Measurements from ENCODE around the gene HNRNPA1L2. TPM values are rescaled to one million over a fixed set of nuclear protein-coding genes. Genes with fewer than 3 reads are reported as not detected.

HNRNPA1L2 gene
- total RNA-seq, 1 experiment from 2014 or later, result 8.5 TPM

GRCh38 chr13:52599848-52600603, 42.2 kb upstream of the HNRNPA1L2 start:
- ATAC-seq (peak; percentile 96), DNase-seq (ENCODE audit: low spot score) (peak; percentile 69)
- Mint-ChIP-seq H3K27ac (no peak overlapping the region), H3K4me3 (peak overlapping the region; percentile 71), H3K27me3 (ENCODE audit: low read depth) (no peaks in the 10 kb centered on the region; the same call in 1 of the 2 replicates), H3K9me3 (no peaks in the 10 kb centered on the region), H3K4me1 (peaks cover 15% of the 10 kb centered on the region), H3K36me3 (no peaks in the 10 kb centered on the region)
- POLR2A ChIA-PET, result interaction anchor here (2.0 kb wide), 1 partner anchor 53 kb away, joined by 9 read pairs; the partner anchor contains the start of gene SUGT1
- CTCF ChIA-PET, result interaction anchor here (0.8 to 1.9 kb wide), 5 partner anchors 9 to 246 kb away, joined by 3 to 7 read pairs (median 5); partner anchors contain the start of gene SUGT1
- TF ChIP-seq, protein P1, sequence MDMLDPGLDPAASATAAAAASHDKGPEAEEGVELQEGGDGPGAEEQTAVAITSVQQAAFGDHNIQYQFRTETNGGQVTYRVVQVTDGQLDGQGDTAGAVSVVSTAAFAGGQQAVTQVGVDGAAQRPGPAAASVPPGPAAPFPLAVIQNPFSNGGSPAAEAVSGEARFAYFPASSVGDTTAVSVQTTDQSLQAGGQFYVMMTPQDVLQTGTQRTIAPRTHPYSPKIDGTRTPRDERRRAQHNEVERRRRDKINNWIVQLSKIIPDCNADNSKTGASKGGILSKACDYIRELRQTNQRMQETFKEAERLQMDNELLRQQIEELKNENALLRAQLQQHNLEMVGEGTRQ (CRISPR knock-in tag; IDR thresholded peaks at IDR 0.05), result peak; percentile 38; the same call in 1 of the 2 replicates
- no peak for TF ChIP-seq TP53 (CRISPR knock-in tag; IDR thresholded peaks at IDR 0.05)
- peak; percentile 72; the same call in 1 of the 2 replicates for TF ChIP-seq TEAD1 (CRISPR knock-in tag; IDR thresholded peaks at IDR 0.05)
- TF ChIP-seq, protein P2, sequence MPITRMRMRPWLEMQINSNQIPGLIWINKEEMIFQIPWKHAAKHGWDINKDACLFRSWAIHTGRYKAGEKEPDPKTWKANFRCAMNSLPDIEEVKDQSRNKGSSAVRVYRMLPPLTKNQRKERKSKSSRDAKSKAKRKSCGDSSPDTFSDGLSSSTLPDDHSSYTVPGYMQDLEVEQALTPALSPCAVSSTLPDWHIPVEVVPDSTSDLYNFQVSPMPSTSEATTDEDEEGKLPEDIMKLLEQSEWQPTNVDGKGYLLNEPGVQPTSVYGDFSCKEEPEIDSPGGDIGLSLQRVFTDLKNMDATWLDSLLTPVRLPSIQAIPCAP (CRISPR knock-in tag; IDR thresholded peaks at IDR 0.05), result no peak
- TF ChIP-seq ZNF232 (CRISPR knock-in tag; IDR thresholded peaks at IDR 0.05), result no peak
- peak; percentile 49; the same call in 1 of the 2 replicates for TF ChIP-seq HMGXB4 (CRISPR knock-in tag; IDR thresholded peaks at IDR 0.05)
- TF ChIP-seq, protein P3, sequence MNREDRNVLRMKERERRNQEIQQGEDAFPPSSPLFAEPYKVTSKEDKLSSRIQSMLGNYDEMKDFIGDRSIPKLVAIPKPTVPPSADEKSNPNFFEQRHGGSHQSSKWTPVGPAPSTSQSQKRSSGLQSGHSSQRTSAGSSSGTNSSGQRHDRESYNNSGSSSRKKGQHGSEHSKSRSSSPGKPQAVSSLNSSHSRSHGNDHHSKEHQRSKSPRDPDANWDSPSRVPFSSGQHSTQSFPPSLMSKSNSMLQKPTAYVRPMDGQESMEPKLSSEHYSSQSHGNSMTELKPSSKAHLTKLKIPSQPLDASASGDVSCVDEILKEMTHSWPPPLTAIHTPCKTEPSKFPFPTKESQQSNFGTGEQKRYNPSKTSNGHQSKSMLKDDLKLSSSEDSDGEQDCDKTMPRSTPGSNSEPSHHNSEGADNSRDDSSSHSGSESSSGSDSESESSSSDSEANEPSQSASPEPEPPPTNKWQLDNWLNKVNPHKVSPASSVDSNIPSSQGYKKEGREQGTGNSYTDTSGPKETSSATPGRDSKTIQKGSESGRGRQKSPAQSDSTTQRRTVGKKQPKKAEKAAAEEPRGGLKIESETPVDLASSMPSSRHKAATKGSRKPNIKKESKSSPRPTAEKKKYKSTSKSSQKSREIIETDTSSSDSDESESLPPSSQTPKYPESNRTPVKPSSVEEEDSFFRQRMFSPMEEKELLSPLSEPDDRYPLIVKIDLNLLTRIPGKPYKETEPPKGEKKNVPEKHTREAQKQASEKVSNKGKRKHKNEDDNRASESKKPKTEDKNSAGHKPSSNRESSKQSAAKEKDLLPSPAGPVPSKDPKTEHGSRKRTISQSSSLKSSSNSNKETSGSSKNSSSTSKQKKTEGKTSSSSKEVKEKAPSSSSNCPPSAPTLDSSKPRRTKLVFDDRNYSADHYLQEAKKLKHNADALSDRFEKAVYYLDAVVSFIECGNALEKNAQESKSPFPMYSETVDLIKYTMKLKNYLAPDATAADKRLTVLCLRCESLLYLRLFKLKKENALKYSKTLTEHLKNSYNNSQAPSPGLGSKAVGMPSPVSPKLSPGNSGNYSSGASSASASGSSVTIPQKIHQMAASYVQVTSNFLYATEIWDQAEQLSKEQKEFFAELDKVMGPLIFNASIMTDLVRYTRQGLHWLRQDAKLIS (CRISPR knock-in tag; IDR thresholded peaks at IDR 0.05; ENCODE audit: borderline replicate concordance), result no peak
- peak; percentile 29; the same call in 1 of the 2 replicates for TF ChIP-seq TCF7 (CRISPR knock-in tag; IDR thresholded peaks at IDR 0.05; ENCODE audit: low read depth)
- TF ChIP-seq FOXK1 (CRISPR knock-in tag; IDR thresholded peaks at IDR 0.05), result 0 out of 2 replicates have a peak, but pooled peaks have one; percentile 53
- TF ChIP-seq HMGA2 (CRISPR knock-in tag; IDR thresholded peaks at IDR 0.05), result no peak
- no peak for TF ChIP-seq FOXJ3 (CRISPR knock-in tag; IDR thresholded peaks at IDR 0.05; ENCODE audit: borderline replicate concordance)
- peak; percentile 55; the same call in 1 of the 2 replicates for TF ChIP-seq ETV6 (CRISPR knock-in tag; IDR thresholded peaks at IDR 0.05)
- no peak for TF ChIP-seq ERG (CRISPR knock-in tag; IDR thresholded peaks at IDR 0.05)
- TF ChIP-seq JUN (CRISPR knock-in tag; IDR thresholded peaks at IDR 0.05), result no peak
- peak; percentile 27; the same call in 1 of the 2 replicates for TF ChIP-seq MYBL2 (CRISPR knock-in tag; IDR thresholded peaks at IDR 0.05)
- peak; percentile 65; the same call in 1 of the 2 replicates for TF ChIP-seq FOXP1 (CRISPR knock-in tag; IDR thresholded peaks at IDR 0.05; ENCODE audit: borderline replicate concordance)
- no peak for TF ChIP-seq SMAD4 (CRISPR knock-in tag; IDR thresholded peaks at IDR 0.05)
- TF ChIP-seq ATF2 (CRISPR knock-in tag; IDR thresholded peaks at IDR 0.05; ENCODE audit: borderline replicate concordance, low read depth), result no peak
- TF ChIP-seq MXD4 (CRISPR knock-in tag; IDR thresholded peaks at IDR 0.05; ENCODE audit: borderline replicate concordance), result no peak
- TF ChIP-seq SP1 (CRISPR knock-in tag; conservative IDR thresholded peaks at IDR 0.05), result peak; percentile 61; the same call in 1 of the 2 replicates
- no peak for TF ChIP-seq SMAD3 (CRISPR knock-in tag; IDR thresholded peaks at IDR 0.05; ENCODE audit: borderline replicate concordance)
- no peak for TF ChIP-seq EMX1 (CRISPR knock-in tag; IDR thresholded peaks at IDR 0.05)
- TF ChIP-seq NFYB (CRISPR knock-in tag; conservative IDR thresholded peaks at IDR 0.05; ENCODE audit: low read depth), result no peak
- TF ChIP-seq PREB (CRISPR knock-in tag; IDR thresholded peaks at IDR 0.05; ENCODE audit: borderline replicate concordance), result no peak
- no peak for TF ChIP-seq CDX4 (CRISPR knock-in tag; IDR thresholded peaks at IDR 0.05; ENCODE audit: borderline replicate concordance)

Data from WTC11 (cell line).